Activated T-cell treated with anti-CD3 and anti-CD28 coated beads, Interleukin-2, amount 50 U/mL, for 48 hours (primary cell): ENCODE data around the gene DRGX.

Experiments used
- DNase-seq, 2 experiments: peaks; one replicate each; pipeline ENCODE4 v3.0.0-alpha.2; 2020

Gene DRGX

DNA sequence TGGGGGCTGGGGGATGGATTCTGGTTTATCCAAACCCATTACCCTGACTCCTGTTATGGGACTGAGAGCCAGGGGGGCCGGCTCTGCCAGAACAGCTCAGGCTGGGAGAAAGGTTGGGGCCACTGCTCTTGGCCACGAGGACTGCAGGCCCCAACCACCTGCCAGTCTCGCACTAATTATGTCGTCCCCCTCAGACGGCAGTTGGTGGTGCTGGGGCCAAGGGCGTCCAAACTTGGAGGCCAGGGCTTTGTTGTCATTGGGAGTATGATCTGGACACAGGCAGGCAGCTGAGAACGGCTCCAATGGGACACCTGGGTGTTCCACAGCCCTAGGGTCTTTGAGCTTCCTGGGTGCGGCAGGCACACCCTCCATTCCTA is 34.7 kb downstream of the DRGX start:
- DNase-seq: no peak

DNA sequence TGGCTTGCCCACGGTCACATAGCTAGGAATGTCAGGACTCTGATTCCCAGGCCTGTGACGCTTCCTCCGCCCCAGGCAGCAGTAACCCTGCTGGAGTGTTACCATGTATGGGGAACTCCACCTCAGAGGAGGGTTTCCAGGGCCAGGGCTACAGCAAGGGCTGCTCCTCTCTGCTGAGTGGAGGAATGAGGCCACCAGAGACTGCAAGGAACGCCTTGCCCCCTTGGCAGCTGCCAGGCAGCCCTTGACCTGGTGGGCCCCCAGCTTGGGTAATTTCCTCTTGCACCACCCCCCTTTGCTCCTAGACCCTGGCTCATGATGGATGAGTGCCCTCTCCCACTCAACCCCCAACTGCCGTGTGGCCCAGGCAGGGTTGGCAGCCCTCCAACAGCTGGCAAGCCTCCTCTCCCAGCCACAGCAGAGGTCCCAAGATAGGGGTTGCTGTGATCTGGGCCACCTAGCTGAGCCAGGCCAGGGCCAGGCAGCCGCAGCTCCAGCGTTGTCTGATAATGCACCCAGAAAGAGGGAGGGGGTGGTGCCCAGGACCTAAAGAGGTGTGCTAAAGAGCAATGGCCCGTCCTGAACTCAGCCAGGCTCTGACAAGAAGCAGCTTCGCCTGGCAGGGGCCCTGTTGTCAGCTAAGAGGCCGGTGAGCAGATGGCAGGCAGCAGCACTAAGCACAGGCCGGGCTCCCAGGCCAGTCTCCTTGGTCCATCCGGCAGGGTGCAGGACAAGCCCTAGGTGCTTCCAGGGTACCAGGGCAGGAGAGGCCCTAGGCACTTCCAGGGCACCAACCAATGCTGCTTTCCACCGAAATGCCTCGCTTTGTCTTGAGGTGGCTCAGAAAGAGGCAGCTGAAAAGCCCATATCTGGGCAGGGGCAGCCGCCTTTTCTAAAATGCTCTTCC is 35.4 kb downstream of the DRGX start:
- no peak for DNase-seq

DNA sequence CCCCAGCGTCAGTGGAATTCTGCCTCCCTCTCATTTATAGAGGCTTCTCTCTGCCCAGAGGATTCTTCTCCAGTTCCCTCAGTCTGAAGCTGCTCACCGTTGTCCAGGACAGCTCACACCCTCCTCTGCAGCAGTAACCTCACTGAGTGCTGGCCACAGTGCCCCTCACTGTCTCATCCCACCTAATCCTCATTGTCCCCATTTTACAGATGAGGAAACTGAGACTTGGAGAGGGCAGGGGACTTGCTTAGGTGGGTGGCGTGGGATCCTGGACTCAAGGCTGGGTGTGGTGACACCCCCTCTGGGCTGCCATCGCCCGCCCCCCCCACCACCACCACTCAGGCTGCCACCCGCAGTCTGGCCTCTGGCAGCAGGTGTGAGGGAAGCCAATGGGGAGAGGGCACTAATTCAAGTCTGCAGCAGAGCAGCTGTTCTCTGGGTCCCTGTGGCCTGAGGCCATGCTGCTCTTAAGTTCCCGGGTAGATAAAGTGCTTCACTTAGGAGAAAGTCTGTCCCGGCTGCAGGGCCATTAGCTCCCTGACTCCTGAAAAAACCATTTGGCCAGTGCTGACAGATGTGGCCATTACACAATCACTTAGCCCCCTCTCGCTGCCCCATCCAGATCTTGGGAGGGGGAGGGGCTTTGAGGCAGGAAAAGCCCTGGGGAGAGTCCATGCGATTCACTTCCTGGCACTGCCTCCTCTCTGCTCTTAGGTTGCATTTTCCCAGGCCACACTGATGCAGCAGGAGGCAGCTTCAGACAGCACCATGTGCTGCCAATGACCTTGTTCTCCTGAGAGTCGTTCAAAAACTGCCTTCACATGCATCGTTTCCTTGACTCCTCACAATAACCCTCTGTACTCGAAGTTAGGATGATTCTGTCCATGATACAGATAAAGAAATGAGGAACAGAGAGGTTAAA is 36.3 kb downstream of the DRGX start:
- no peak for DNase-seq

DNA sequence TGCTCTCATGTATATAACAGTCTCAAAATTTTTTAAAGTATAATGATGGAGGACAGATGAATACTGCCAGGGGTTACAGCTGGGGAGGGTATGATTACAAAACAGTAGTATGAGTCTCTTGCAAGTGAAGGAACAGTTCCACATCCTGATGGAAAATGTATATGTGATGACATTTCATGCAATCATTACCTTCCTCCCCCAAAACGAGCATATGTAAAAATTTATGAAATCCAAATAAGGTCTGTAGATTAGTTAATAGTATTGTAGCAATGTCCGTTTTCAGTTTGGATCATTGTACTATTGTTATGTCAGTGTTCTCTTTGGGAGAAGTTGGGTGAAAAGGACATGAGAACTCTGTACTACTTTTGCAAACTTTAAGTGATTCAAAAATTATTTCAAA is 38.0 kb downstream of the DRGX start:
- no peak for DNase-seq

DNA sequence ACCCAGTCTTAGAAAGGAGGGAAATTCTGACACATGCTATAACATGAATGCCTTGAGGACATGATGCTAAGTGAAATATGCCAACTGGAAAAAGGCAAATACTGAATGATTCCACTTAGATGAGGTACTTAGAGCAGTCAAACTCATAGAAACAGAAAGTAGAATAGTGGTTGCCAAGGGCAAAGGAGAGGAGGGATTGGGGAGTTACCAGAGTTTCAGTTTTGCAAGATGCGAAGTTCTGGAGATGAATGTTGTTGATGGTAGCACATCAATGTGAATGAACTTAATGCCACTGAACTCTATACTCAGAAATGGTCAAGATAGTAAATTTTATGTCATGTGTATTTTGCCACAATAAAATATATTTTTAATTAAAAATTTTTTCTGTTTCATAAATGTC is 38.9 kb downstream of the DRGX start:
- no peak for DNase-seq

- DNase-seq: no peak
Measured at GRCh38 chr10:49356181-49356580, 39.7 kb downstream of the DRGX start.

DNA sequence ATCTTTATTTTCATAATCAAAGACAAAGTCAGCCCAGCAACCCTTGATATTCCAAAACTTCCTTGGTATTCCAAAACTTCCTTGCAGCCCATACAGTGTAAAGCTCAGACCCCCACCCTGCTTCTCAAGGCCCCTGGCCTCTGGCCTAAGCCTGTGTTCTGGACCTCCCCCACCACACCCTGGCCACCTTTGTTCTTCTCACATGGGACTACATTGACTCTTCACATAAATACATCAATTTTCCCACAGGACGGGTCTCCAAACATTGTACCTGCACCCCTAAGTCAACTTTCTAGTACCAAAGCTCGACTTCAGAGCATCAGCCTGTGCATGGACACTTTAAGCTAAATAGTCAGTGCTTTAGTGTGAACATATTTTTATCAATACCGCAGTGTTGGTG is 40.7 kb downstream of the DRGX start:
- DNase-seq: no peak

GRCh38 chr10:49354593-49354992 is 41.3 kb downstream of the DRGX start:
- no peak for DNase-seq

- no peak for DNase-seq
Measured at GRCh38 chr10:49353895-49354566, 41.9 kb downstream of the DRGX start.

DNA sequence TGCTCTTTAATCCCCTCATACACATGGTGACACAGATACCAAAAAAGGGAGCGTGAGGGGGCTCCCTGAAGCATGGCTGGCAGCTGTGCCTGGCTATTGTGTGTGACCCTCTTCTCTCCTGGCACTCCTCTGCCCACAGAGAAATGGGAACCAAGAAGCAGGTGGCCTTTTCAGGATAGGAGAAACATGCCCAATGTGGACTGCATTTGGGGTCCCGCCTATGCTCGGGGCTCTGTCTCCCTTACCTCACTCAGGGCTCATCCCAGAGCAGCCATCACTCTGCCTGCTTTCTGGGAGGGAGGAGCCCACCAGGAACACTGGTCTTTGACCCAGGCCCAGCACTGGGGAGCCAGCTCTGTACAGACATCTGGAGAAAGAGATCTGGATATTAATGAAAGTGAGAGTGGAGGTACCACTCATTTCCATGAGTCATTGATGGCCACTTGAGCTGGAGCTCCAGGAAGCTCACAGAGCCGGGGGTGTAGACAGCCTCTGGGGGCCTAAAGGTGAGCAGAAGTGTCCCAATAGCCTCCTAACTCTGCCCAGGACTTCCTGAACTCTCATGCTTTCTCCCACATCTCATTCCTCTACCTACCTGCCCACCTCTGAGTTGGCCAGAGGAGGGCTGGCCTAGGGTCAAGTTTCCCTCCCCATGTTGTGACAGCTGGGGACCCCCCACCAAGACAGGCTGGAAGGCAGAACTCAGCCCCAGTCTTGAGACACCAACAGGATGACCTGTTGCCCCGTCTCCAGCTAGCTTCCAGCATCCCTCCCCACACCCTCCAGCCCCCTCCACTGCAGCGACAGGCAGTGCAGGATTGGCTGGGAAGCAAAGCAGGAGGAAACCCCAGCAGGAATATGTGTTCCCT is 42.6 kb downstream of the DRGX start:
- DNase-seq: no peak

GRCh38 chr10:49352323-49352722 is 43.6 kb downstream of the DRGX start:
- no peak for DNase-seq

GRCh38 chr10:49351669-49352068 is 44.2 kb downstream of the DRGX start:
- DNase-seq: no peak

DNA sequence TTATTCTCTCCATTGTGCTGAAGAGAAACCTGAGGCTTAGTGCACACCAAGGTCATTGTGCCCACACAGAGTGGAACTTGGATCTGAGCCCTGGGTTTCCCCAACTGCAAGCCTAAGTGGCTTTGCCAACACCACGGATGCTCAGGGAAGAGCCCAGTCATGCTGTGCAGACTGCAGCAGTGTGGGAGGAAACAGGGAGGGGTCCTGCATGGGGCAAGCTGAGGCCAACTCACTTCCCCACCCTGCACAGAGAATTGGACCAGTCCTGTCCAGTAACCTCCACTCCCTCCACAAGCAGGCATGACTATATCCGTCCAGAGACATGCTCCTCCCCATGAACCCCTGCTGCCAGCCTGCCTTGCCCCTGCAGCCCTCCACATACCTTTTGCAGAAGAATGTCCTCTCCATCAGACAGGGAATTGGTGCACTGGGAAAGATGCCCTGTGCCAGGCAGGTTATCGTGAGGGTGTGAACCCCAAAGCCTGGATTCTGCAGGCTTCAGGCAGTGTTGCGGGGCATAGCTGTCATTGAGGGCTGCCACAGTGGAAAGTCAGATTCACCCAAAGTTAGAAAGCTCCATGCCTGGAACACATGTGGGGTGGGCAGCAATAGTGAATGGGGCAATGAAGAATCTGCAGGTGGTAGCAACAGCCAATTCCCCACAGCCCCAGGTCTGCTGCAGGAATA is 44.9 kb downstream of the DRGX start:
- no peak for DNase-seq

- DNase-seq: no peak
Measured at GRCh38 chr10:49350138-49350537, 45.8 kb downstream of the DRGX start.

GRCh38 chr10:49349390-49349789 is 46.5 kb downstream of the DRGX start:
- DNase-seq: no peak

GRCh38 chr10:49348593-49348992 is 47.3 kb downstream of the DRGX start:
- DNase-seq: no peak

- DNase-seq: no peak
Measured at GRCh38 chr10:49347827-49348226, 48.1 kb downstream of the DRGX start.

DNA sequence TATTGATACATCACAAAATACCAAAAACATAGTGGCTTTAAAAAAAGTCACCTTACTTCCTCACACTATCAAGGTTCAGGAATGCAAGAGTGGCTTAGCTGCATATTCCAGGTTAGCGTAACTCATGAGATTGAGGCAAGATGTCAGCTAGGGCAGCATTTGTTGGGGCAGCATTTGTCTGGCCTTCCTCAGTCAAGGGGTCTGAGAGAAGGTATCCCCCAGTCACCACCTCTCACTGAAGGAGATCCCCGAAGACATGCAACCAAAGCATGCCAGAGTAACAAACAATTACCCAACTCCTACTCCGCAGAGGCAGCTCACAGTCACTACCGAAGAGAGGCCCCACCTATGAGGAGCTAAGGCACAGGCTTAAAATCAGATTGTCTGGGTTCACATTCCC is 48.5 kb downstream of the DRGX start:
- no peak for DNase-seq

GRCh38 chr10:49344840-49345239 is 51.0 kb downstream of the DRGX start:
- DNase-seq: no peak

DNA sequence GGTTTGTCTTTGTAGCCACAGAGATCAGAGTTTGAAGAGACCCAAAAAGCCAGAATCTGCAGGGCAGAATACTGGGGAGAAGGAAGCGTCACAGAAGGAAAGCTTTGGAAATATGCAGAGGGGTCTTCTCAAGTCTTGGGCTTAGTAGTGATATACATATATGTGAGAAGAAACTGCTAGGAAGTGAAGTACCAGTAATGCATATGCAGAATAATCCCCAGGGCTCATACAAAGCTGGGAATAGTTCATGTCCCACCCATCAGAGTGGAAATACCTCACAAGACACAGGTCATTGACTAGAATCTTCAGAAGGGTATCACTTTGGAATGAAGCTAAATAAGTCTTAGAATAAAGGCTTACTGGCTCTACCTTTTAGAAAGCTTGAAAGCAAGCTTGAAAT is 57.3 kb downstream of the DRGX start:
- no peak for DNase-seq

DNA sequence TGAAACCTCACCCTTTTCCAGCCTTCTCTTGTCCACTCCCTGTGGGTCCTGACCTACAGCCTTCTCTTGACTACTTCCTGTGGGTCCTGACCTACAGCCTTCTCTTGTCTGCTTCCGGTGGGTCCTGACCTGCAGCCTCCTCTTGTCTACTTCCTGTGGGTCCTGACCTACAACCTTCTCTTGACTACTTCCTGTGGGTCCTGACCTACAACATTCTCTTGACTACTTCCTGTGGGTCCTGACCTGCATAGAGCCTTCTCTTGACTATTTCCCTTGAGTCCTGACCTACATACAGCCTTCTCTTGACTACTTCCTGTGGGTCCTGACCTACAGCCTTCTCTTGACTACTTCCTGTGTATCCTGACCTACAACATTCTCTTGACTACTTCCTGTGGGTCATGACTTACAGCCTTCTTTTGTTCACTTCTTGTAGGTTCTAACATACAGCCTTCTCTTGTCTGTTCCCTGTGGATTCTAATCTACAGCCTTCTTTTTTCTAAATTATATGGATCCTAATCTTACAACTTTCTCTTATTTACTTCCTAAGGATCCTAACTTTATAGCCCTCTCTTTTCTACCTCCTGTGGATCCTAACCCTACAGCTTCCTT is 60.4 kb downstream of the DRGX start:
- DNase-seq: no peak
